ENCODE data around the gene C2CD2. TPM values are rescaled to one million over a fixed set of nuclear protein-coding genes. Genes with fewer than 3 reads are reported as not detected.

The C2CD2 gene
- total RNA-seq, 1 donor = 36.1 TPM

GRCh38 chr21:41917531-41917930 is 36.3 kb downstream of the C2CD2 start:
- DNase-seq (ENCODE audit: low read depth in 2 of 3, low spot score in 2 of 3) = no peak

DNA sequence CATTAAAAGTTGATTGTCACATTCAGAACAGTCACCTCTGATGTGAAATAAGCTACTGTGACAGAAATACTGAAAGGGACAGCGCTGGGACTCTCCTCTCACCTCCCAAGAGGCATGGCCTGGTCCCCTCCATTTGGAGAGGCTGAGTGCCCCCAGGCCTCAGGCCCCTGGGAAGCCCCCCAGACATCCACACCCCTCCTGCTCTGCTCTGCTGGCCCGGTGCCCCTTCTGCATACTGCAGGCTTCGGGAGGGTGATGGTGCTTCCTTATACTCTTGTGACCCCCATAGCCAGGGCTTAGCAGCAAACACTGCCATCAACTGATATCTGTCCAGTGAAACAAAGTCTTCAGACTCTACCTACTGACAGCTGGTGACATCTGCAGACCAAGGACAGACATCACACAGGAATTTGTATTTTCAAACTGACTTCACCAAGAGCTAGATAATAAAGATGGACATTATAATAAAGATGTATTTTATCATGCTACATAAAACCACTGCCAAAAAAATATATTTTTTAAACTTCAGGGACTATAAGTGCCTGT is 36.9 kb downstream of the C2CD2 start:
- peak in 1 of 3 donors; percentile 26 for DNase-seq (ENCODE audit: low read depth in 2 of 3, low spot score in 2 of 3)

DNA sequence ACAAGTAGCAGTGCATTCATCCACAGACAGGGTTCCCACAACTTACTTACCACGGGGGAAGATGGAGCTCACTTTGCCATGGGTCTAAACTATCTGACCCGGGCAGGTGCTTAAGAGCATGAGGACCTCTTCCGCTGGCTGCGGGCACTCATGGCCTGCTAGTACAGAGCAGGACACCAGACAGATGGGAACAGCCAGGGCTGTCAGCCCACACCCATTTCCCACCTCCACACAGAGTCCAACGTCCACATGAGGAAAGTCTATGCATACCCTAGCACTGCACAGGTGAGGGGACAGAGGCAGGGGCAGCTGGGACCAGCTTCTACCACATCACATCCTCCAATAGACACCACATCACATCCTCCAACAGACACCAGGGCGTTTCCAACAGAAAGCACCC is 38.9 kb downstream of the C2CD2 start:
- DNase-seq (ENCODE audit: low read depth in 2 of 3, low spot score in 2 of 3) = no peak

DNA sequence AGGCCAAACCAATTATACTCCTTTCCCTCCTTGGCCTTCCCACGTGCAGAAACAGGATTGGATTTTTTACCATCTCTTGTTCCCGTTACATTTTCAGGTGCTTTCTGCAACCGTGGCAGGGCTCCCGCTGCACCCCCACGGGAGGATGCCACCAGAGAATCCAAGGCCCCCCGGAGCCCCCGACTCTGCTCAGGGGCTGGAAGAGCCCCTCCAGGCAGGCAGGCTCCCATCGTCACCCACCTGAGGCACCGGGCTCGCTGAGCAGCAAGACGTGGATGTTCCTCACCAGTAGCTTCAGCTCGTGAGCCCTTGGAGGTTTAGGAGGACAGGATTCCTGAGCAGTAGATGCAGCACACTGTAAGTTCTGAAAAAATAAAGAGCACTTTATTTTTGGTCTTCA is 39.5 kb downstream of the C2CD2 start:
- DNase-seq (ENCODE audit: low read depth in 2 of 3, low spot score in 2 of 3) = no peak

GRCh38 chr21:41913230-41913629 is 40.6 kb downstream of the C2CD2 start:
- no peak for DNase-seq (ENCODE audit: low read depth in 2 of 3, low spot score in 2 of 3)

GRCh38 chr21:41908829-41909228 is 45.0 kb downstream of the C2CD2 start:
- no peak for DNase-seq (ENCODE audit: low read depth in 2 of 3, low spot score in 2 of 3)

DNA sequence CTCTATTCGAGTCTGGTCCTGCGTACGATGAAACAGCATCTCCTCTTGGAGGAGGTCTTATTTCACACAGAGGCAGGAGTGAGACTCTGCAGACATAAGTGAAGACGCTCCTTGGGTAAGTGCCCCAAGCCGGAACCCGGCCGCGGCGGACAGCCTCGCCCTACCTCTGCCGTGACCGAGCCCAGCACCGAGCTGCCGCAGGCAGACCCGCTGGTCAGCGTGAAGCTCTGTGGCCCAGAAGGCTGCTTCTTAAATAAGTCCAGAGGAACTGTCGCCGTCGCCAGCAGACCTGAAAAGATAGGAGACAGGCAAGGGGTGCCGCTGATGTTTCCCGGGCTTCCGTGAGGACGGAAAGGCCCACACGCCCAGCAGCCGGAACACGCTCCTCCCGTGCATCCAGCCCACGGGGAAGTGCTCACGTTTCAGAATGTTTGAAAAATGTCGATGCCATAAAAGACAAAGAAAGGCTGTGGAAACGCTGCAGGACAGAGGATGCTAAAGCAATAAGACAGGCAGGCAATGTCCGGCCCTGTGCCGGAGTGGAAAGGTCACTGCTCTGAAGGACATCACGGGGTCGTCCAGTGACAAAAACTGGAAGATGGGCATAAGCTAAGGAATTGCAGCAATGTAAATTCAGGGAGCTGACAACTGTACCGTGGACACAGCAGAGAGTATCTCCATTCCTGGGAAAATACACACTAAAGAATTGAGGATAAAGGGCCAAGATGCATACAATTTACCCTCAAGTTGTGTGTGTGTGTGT is 46.1 kb downstream of the C2CD2 start:
- no peak for DNase-seq (ENCODE audit: low read depth in 2 of 3, low spot score in 2 of 3)

DNA sequence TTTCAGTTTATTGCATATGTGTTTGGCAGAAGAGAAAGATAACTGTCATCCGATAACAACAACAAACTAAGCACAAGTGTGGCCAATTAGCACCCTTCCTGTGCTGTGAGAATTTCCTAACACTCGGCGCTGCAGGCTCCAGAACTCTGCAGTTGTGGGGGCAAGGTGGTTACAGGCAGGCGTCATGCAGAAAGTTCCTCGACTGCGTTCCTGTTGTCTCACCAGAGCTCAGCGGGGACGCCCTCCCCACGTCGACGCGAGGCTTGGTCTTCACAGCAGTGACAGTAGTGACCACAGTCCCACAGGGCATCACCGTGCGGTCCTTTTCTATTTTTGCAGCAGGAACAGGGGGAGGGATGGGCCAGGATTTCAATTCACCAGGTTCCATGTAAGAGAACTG is 47.0 kb downstream of the C2CD2 start:
- no peak for DNase-seq (ENCODE audit: low read depth in 2 of 3, low spot score in 2 of 3)

GRCh38 chr21:41903559-41904351 is 50.1 kb downstream of the C2CD2 start:
- DNase-seq (ENCODE audit: low read depth in 2 of 3, low spot score in 2 of 3) = no peak

- DNase-seq (ENCODE audit: low read depth in 2 of 3, low spot score in 2 of 3) = no peak
These were observed 50.9 kb downstream of the C2CD2 start for GRCh38 chr21:41902946-41903345.

DNA sequence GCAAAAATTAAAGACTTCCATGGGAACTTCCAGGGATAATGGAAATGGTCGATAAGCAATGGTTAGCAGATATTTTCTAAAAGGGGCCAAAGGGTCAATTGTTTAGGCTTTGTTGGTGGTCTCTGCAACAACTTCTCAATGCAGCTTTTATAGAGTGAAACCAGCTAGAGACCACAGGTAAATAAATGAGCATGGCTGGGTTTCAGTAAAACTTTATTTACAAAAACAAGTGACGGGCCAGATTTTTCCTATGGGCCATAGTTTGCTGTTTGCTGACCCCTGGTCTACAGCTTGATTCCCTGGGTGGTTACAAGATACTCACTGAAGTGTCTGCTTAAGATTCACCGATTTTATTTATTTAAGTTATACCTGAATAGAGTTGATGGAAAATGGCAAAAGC is 52.0 kb downstream of the C2CD2 start:
- DNase-seq (ENCODE audit: low read depth in 2 of 3, low spot score in 2 of 3) = no peak

DNA sequence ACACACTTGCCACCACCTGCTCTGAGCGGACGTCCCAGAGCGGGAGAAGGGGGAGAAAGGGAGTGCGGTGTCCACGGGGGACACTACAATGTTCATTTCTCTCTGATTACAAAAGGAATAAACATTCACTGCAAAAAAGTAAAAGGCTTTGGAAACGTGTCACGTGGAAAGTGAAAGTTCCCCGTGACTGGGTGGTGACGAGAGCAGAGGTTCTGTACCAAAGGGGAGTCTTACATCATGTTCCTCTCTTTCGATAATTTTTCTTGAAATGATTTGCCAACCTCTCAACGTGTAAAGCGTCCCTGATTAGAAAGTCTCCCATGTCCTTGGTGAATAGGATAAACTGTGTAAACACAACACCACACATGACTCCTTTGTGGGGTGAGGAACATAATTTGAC is 52.7 kb downstream of the C2CD2 start:
- DNase-seq (ENCODE audit: low read depth in 2 of 3, low spot score in 2 of 3) = no peak

DNA sequence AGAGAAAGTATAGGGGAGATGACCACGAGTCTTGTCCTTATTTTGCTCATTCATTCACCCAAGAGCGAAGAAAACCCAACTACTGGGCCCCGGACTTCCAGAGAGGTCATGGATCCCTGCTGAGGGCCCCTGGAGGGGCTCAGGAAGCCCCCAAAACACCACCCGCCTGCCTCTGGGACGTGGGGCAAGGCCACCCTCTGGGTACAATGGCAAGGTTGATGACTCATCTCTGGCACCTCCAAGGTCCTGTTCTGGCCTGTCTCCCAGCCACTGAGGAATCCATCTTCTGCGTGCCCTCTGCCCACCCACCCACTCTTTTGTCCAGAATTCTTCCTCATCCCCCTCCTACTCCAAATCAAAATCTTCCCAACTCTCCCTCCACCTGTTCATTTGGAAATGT is 53.4 kb downstream of the C2CD2 start:
- DNase-seq (ENCODE audit: low read depth in 2 of 3, low spot score in 2 of 3) = no peak

DNA sequence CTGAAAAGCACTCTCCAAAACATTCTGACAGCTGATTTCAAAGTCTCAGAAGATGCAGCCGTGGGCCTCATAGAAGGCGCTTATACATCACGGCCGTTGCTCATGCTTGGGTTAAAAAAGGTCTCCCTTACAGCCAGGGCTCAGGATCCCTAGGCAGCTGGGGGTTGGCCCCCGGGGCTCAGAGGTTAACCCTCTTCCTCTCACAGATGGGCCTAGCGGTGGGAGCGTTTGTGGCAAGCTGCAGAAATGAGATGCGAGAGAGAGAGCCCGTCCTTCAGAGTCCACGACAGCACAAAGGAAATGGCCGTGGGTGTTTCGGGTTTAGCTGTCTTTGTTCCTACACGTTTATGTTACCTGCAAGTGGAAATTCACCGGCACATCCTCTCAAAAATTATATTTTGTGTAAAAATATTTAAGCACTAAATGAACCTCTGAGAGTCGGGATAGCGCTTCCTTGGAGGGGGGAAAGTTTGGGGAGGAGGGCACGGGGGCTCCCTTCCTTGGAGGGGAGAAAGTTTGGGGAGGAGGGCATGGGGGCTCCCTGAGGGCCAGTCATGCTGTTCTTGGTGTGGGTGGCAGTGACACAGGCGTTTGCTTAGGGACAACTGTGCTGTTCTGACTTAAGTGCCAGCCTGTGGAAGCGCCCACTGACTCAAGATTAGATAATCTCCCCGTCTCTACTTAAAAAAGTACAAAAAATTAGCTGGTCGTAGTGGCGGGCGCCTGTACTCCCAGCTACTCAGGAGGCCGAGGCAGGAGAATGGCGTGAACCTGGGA is 54.2 kb downstream of the C2CD2 start:
- peak in 1 of 3 donors; percentile 58 for DNase-seq (ENCODE audit: low read depth in 2 of 3, low spot score in 2 of 3)

DNA sequence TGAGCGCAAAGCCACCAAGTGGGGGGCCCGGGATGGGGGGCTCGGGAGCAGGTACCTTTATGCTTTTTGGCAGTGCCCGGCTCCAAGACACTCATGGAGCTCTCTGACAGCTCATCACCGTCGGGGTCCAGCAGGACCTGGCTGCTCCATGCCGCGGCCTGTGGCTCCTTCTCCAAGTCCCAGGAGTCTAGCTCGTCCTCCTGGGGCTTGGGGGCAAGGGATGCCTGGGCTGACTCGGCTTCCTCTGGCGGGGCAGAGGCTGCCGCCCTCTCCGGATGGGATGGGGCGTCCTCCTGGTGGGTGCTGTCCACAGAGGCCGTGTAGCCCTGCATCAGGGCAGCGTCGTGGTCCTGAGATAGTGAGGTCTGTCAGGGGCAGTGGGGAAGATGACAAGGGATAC is 54.8 kb downstream of the C2CD2 start:
- DNase-seq (ENCODE audit: low read depth in 2 of 3, low spot score in 2 of 3) = no peak

DNA sequence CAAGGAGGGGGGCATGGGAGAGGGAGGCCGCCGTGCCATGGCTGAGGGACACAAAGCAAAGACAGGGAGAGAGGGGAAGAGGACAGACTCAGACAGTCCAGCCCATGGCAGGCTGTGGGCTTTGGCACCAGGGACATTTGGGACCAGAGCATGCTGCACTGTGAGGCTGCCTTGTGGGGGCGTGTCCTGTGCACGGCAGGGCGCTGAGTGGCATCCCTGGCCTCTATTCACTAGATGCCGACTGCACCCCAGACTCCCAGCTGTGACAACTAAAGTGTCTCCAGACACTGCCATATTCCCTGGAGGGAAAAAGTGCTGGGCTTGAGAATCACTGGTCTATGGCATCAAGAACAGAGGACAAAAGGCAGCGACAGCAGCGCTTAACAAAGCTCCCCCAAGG is 56.1 kb downstream of the C2CD2 start:
- no peak for DNase-seq (ENCODE audit: low read depth in 2 of 3, low spot score in 2 of 3)

DNA sequence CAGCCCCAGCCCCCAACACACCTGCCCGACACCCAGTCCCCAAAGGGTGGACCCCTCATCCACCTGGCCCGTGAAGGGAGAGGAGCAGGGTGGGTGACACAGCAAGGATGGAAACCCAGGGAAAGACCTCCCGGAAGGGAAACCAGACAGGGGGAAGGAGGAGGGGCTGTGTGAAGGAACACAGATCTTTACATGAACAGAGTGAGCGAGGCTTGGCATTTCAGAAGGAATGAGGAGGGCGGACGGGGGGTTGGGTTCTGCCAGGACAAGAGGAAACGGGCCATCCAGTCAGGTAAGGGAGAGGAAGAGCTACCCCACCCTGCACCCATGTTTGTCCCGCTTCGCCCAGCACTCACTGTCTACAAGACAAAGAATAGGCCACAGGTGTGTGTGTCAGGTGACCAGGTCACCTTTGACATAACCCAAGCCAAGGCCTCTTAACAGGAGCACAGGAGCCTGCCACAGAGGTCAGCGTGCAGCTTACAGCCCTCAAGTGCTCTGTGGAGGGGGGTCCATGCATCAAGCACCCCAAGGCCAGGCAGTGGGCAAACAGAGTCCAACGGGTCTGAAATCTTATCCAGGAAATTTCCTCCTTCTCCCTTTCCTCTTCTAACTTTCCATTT is 56.7 kb downstream of the C2CD2 start:
- no peak for DNase-seq (ENCODE audit: low read depth in 2 of 3, low spot score in 2 of 3)

DNA sequence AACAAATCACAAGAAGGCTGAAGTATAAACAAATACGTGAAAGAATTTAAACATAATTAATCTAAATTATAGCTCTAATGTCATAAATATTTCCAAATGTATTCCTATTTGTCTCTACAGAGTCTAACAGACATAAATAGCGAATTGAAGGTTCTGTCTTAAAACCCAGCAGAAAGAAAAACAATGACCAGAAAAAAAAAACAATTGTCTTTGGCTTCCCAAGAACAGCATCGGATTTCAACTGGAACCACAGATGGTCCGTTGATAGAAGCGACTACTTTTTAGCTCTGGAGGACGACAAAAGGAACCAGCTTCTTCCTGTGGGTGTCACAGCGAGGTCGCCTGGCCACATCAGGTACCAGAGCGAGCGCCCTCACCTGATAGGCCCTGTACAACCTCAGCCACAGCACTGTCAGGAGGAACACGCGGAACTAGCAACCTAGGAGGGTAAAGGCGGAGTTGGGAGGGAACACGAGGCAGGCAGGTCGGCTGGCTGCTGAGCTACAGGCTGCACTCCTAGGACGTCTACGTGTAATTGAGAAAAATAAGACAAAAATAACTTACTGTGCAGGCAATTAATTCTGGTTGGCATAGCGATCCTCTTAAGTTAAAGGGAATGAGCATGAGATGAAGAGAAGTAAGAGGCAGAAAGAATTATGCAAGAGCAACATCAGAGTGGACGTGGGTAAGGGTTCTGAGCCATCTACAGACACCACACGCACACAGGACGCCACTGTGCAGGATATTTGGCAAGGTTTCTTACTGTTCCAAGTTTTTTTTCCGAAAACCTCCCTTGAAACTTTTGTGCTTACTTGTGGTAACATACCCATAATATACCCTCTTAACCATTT is 58.0 kb downstream of the C2CD2 start:
- peak in 2 of 3 donors; percentile 68 to 82 for DNase-seq (ENCODE audit: low read depth in 2 of 3, low spot score in 2 of 3)

DNA sequence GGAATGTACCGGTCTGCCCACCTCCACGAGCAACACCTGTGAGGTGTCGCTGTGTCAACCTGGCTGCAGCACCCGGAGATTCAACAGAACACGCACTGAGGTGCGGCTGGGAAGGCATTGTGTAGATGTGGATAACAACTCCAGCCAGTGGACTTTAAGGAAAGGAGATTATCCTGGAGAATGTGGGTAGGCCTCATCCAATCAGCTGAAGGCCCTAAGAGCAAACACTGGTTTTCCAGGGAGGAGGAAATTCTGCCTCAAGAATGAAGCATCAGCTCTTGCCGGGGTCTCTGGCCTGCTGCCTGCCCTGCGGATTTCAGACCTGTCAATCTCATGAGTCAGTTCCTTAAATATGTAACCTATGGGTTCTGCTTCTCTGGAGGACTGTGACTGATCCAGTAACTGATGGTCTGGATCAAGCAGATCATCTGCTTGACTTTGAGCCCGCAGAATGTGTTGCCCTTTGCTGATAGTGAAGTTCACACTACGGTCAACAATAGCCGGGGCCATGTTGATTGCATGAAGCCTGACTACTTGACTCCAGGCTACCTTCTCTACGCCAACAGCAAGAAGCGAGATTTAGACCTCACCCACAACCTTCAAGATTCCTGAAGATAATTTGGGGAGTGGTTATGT is 58.8 kb downstream of the C2CD2 start:
- peak in 2 of 3 donors; percentile 58 for DNase-seq (ENCODE audit: low read depth in 2 of 3, low spot score in 2 of 3)

All from hematopoietic multipotent progenitor cell (in vitro differentiated cells).